ENCODE data around the gene GCNA.
"Not testable (repeated sequence)": the region's sequence is repeated elsewhere in the genome, so short reads cannot be mapped to it uniquely, and the experiment has no call there.

Gene GCNA

GRCh38 chrX:71581210-71581609, 3.0 kb downstream of the GCNA start:
- no peak overlapping the region for H3K27ac ChIP-seq
- H3K4me3 ChIP-seq (ENCODE audit: low read depth, low read length), result no peak overlapping the region
- no peaks in the 10 kb centered on the region for H3K9me3 ChIP-seq (ENCODE audit: severe bottlenecking)
- no peaks in the 10 kb centered on the region for H3K36me3 ChIP-seq
- no peak for TF ChIP-seq CTCF (IDR thresholded peaks at IDR 0.05; ENCODE audit: low read depth, low read length)
- no peak for DNase-seq
- peaks cover 8% of the 10 kb centered on the region for H3K27me3 ChIP-seq (ENCODE audit: insufficient read depth, low read depth, severe bottlenecking)

GRCh38 chrX:71586929-71587328, 8.7 kb downstream of the GCNA start:
- Histone ChIP-seq H3K9me3 (ENCODE audit: severe bottlenecking) (no peaks in the 10 kb centered on the region), H3K4me3 (ENCODE audit: low read depth, low read length) (no peak overlapping the region), H3K27ac (no peak overlapping the region), H3K27me3 (ENCODE audit: insufficient read depth, low read depth, severe bottlenecking) (peaks cover 3% of the 10 kb centered on the region), H3K36me3 (no peaks in the 10 kb centered on the region)
- DNase-seq, result no peak
- no peak for TF ChIP-seq CTCF (IDR thresholded peaks at IDR 0.05; ENCODE audit: low read depth, low read length)

DNA sequence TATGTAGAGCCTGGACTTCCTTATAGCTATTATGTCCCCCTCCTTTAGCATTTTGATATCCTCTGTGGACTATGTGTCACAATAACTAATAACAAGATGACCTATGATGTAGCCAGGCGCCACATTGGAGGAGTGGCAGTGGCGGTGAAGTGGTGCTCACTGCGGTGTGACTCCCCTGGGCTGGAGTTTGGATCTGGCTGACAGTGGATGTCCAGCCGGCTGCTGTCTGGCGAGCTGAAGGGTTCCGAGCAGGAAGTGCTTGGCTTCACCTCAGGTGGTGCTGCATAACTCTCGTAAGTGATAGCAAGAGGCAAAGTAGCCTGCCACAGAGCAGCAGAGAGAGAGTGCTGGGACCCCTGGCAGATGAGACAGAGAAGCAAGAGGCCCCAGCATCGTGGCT, 15.0 kb downstream of the GCNA start:
- H3K27ac ChIP-seq; H3K9me3 ChIP-seq (ENCODE audit: severe bottlenecking); DNase-seq; H3K27me3 ChIP-seq (ENCODE audit: insufficient read depth, low read depth, severe bottlenecking); H3K4me3 ChIP-seq (ENCODE audit: low read depth, low read length); H3K36me3 ChIP-seq: not testable (repeated sequence)

DNA sequence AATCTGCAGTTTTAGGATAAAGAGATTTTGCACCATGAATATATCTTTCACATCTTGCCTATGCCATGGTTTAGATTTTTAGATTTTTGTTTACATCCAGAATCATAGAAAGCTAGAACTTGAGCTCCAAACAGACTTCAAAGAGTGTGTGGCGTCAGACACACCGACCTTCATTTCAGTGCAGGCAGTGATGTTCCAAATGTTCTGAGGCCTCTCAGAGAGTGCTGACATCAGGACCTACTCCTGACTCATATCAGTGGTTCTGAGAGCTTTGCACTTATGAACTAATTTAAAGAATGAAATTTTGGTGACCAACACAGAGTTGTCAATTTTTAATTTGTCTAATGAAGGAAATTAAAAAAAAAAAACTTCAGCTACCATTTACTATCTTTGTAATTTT, 21.7 kb downstream of the GCNA start:
- Histone ChIP-seq H3K4me3 (ENCODE audit: low read depth, low read length) (no peak overlapping the region), H3K36me3 (no peaks in the 10 kb centered on the region), H3K27ac (no peak overlapping the region), H3K27me3 (ENCODE audit: insufficient read depth, low read depth, severe bottlenecking) (peaks cover 15% of the 10 kb centered on the region), H3K9me3 (ENCODE audit: severe bottlenecking) (no peaks in the 10 kb centered on the region)
- no peak for TF ChIP-seq CTCF (IDR thresholded peaks at IDR 0.05; ENCODE audit: low read depth, low read length)
- no peak for DNase-seq

DNA sequence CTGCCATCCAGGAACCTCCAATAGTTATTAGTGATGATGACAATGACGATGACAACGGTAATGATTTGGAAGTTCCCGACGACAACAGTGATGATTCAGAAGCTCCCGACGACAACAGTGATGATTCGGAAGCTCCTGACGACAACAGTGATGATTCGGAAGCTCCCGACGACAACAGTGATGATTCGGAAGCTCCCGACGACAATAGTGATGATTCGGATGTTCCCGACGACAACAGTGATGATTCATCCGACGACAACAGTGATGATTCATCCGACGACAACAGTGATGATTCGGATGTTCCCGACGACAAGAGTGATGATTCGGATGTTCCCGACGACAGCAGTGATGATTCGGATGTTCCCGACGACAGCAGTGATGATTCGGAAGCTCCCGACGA, 25.4 kb downstream of the GCNA start:
- DNase-seq, result no peak
- H3K9me3 ChIP-seq (ENCODE audit: severe bottlenecking), result no peaks in the 10 kb centered on the region
- peaks cover 15% of the 10 kb centered on the region for H3K27me3 ChIP-seq (ENCODE audit: insufficient read depth, low read depth, severe bottlenecking)
- no peak for TF ChIP-seq CTCF (IDR thresholded peaks at IDR 0.05; ENCODE audit: low read depth, low read length)
- H3K27ac ChIP-seq, result no peak overlapping the region
- H3K36me3 ChIP-seq, result no peaks in the 10 kb centered on the region
- H3K4me3 ChIP-seq (ENCODE audit: low read depth, low read length), result no peak overlapping the region

- Histone ChIP-seq H3K36me3 (no peaks in the 10 kb centered on the region; the same call in 1 of the 2 replicates), H3K27ac (no peak overlapping the region), H3K9me3 (ENCODE audit: severe bottlenecking) (no peaks in the 10 kb centered on the region), H3K4me3 (ENCODE audit: low read depth, low read length) (no peak overlapping the region), H3K27me3 (ENCODE audit: insufficient read depth, low read depth, severe bottlenecking) (peaks cover 15% of the 10 kb centered on the region)
- TF ChIP-seq CTCF (IDR thresholded peaks at IDR 0.05; ENCODE audit: low read depth, low read length), result no peak
- DNase-seq, result no peak
Observed at GRCh38 chrX:71604141-71604540, 25.9 kb downstream of the GCNA start.
